Neuronal stem cell (in vitro differentiated cells): ENCODE measurements around the gene RASA3.

Experiments used
- DNase-seq: peaks from one replicate; pipeline ENCODE4 v3.0.0-alpha.2; 2013; ENCODE audit warnings: low spot score
- H2AFZ ChIP-seq: one replicate; pipeline ENCODE4 v1.6.1; 2013; ENCODE audit warnings: mild to moderate bottlenecking, low read length, inconsistent platforms
- H2AK5ac ChIP-seq: 2 replicates; pipeline ENCODE4 v1.6.1; 2013; ENCODE audit warnings: low read depth, mild to moderate bottlenecking, inconsistent platforms, low read length, moderate library complexity, mixed read lengths
- H2BK120ac ChIP-seq: 2 replicates; pipeline ENCODE4 v1.6.1; 2013; ENCODE audit warnings: low read depth, mild to moderate bottlenecking, inconsistent platforms, low read length, moderate library complexity, mixed read lengths
- H2BK12ac ChIP-seq: one replicate; pipeline ENCODE4 v1.6.1; 2013; ENCODE audit warnings: low read length, inconsistent platforms
- H2BK15ac ChIP-seq: 2 replicates; pipeline ENCODE4 v1.6.1; 2013; ENCODE audit warnings: mild to moderate bottlenecking, low read length, inconsistent platforms, mixed read lengths
- H2BK5ac ChIP-seq: one replicate; pipeline ENCODE4 v1.6.1; 2013; ENCODE audit warnings: inconsistent platforms, mild to moderate bottlenecking, low read length, moderate library complexity
- H3K14ac ChIP-seq: one replicate; pipeline ENCODE4 v1.6.1; 2013; ENCODE audit warnings: low read length, inconsistent platforms
- H3K18ac ChIP-seq: 2 replicates; pipeline ENCODE4 v1.6.1; 2013; ENCODE audit warnings: low read length, inconsistent platforms
- H3K23ac ChIP-seq: 2 replicates; pipeline ENCODE4 v1.6.1; 2013; ENCODE audit warnings: low read depth, mild to moderate bottlenecking, mixed read lengths, low read length, inconsistent platforms; ENCODE audit not compliant: poor library complexity
- H3K27ac ChIP-seq: replicated peaks from 3 replicates; pipeline ENCODE4 v1.5.1; 2013; ENCODE audit warnings: low read length, inconsistent platforms
- H3K27me3 ChIP-seq, 3 experiments: 2 replicates each; pipeline ENCODE4 v1.6.1; 2013; ENCODE audit warnings: low read length in 3 of 3, mild to moderate bottlenecking in 2 of 3, inconsistent platforms in 1 of 3, low read depth in 1 of 3, mixed read lengths in 1 of 3, moderate library complexity in 1 of 3; ENCODE audit not compliant: control insufficient read depth in 3 of 3, insufficient read depth in 3 of 3
- H3K36me3 ChIP-seq, 2 donors: replicated peaks in 1 of 2; 2 replicates each; pipeline ENCODE4 v1.6.1; 2013; ENCODE audit warnings: low read length in 2 of 2; ENCODE audit not compliant: control insufficient read depth in 2 of 2, insufficient read depth in 2 of 2
- H3K4ac ChIP-seq: 2 replicates; pipeline ENCODE4 v1.6.1; 2013; ENCODE audit warnings: inconsistent platforms, mild to moderate bottlenecking, low read length, moderate library complexity
- H3K4me1 ChIP-seq, 2 donors: 1 replicate in 1 of 2; 2 replicates in 1 of 2; pipeline ENCODE4 v1.6.1; 2013; ENCODE audit warnings: low read length in 2 of 2, low read depth in 1 of 2; ENCODE audit not compliant: control insufficient read depth in 2 of 2, insufficient read depth in 1 of 2
- H3K4me2 ChIP-seq: one replicate; pipeline ENCODE4 v1.6.1; 2013; ENCODE audit warnings: mild to moderate bottlenecking, low read length, inconsistent platforms; ENCODE audit not compliant: insufficient read depth, poor library complexity, severe bottlenecking
- H3K4me3 ChIP-seq, 2 donors: 2 replicates each; pipeline ENCODE4 v1.5.1; 2013; ENCODE audit warnings: low read length in 2 of 2, mild to moderate bottlenecking in 2 of 2, inconsistent platforms in 1 of 2, moderate library complexity in 1 of 2
- H3K79me1 ChIP-seq: one replicate; pipeline ENCODE4 v1.6.1; 2013; ENCODE audit warnings: low read depth, mild to moderate bottlenecking, inconsistent platforms, low read length, moderate library complexity
- H3K9ac ChIP-seq: one replicate; pipeline ENCODE4 v1.6.1; 2013; ENCODE audit warnings: mild to moderate bottlenecking, low read depth, low read length, inconsistent platforms; ENCODE audit not compliant: poor library complexity
- H3K9me3 ChIP-seq, 2 donors: replicated peaks in 1 of 2; 2 replicates each; pipeline versions ENCODE3 to v1.6.1; 2013; ENCODE audit warnings: low read length in 2 of 2, mild to moderate bottlenecking in 2 of 2, inconsistent platforms in 1 of 2, low read depth in 1 of 2, mixed read lengths in 1 of 2, moderate library complexity in 1 of 2; ENCODE audit not compliant: control insufficient read depth in 2 of 2, insufficient read depth in 1 of 2
- H4K8ac ChIP-seq: one replicate; pipeline ENCODE4 v1.6.1; 2013; ENCODE audit warnings: low read depth, mild to moderate bottlenecking, inconsistent platforms, low read length, moderate library complexity
- H4K91ac ChIP-seq: one replicate; pipeline ENCODE4 v1.6.1; 2013; ENCODE audit warnings: low read length, low read depth, mild to moderate bottlenecking, inconsistent platforms; ENCODE audit not compliant: poor library complexity
- WGBS, 2 donors: extraction: QIAGEN DNeasy Blood & Tissue Kit; methylation state at CpG; one replicate each; pipeline ENCODE4 v1.1.7; 2013; ENCODE audit warnings: missing lambda C conversion rate in 2 of 2, mixed read lengths in 1 of 2; ENCODE audit not compliant: insufficient read length in 2 of 2, insufficient replicate concordance in 1 of 2; ENCODE audit errors: extremely low coverage in 2 of 2; 5-methylcytosine and 5-hydroxymethylcytosine counted together

Gene RASA3

GRCh38 chr13:114152285-114152645 lies 19.8 kb upstream of the RASA3 start:
- H2BK12ac ChIP-seq = no peak overlapping the region
- H2AFZ ChIP-seq = peak overlapping the region; percentile 87
- no peak for DNase-seq
- no peaks in the 10 kb centered on the region for H3K9me3 ChIP-seq
- no peak overlapping the region for H3K4ac ChIP-seq
- no peak overlapping the region for H2BK120ac ChIP-seq
- no peak overlapping the region for H3K9ac ChIP-seq
- H3K4me2 ChIP-seq = no peak overlapping the region
- WGBS, 2 donors = no CpG with 5 or more reads among the region's 7 CpGs
- H2BK5ac ChIP-seq = no peak overlapping the region
- H3K14ac ChIP-seq = no peak overlapping the region
- no peak overlapping the region for H4K91ac ChIP-seq
- H3K36me3 ChIP-seq = no peaks in the 10 kb centered on the region
- H3K27me3 ChIP-seq = no peaks in the 10 kb centered on the region
- H3K23ac ChIP-seq = no peak overlapping the region
- H3K18ac ChIP-seq = no peak overlapping the region
- H3K4me3 ChIP-seq = no peak overlapping the region
- H3K4me1 ChIP-seq = peaks cover 0 to 13% of the 10 kb centered on the region in 2 donors
- H3K79me1 ChIP-seq = no peaks in the 10 kb centered on the region
- H2AK5ac ChIP-seq = no peak overlapping the region
- no peak overlapping the region for H2BK15ac ChIP-seq
- no peak overlapping the region for H3K27ac ChIP-seq
- H4K8ac ChIP-seq = no peak overlapping the region

- H3K27ac ChIP-seq = no peak overlapping the region
- H4K8ac ChIP-seq = no peak overlapping the region
- no peak overlapping the region for H3K9ac ChIP-seq
- peak overlapping the region; percentile 53 for H2AK5ac ChIP-seq
- H2BK120ac ChIP-seq = no peak overlapping the region
- H4K91ac ChIP-seq = no peak overlapping the region
- H3K4ac ChIP-seq = no peak overlapping the region
- H3K4me3 ChIP-seq = no peak overlapping the region
- H3K4me1 ChIP-seq = peaks cover 0 to 13% of the 10 kb centered on the region in 2 donors
- H3K27me3 ChIP-seq = no peaks in the 10 kb centered on the region
- no peak overlapping the region for H2BK15ac ChIP-seq
- WGBS, 2 donors = no CpG with 5 or more reads among the region's 28 CpGs
- H3K4me2 ChIP-seq = no peak overlapping the region
- no peak overlapping the region for H3K14ac ChIP-seq
- H3K18ac ChIP-seq = no peak overlapping the region
- H3K23ac ChIP-seq = no peak overlapping the region
- no peak overlapping the region for H2AFZ ChIP-seq
- no peaks in the 10 kb centered on the region for H3K79me1 ChIP-seq
- no peak overlapping the region for H2BK12ac ChIP-seq
- no peaks in the 10 kb centered on the region for H3K36me3 ChIP-seq
- no peak overlapping the region for H2BK5ac ChIP-seq
- no peaks in the 10 kb centered on the region for H3K9me3 ChIP-seq
- no peak for DNase-seq
Observed at GRCh38 chr13:114151565-114152284, 19.3 kb upstream of the RASA3 start.

- H3K9ac ChIP-seq = no peak overlapping the region
- H2BK15ac ChIP-seq = peak overlapping the region; percentile 30
- no peaks in the 10 kb centered on the region for H3K36me3 ChIP-seq
- H3K4me1 ChIP-seq = peaks cover 0 to 13% of the 10 kb centered on the region in 2 donors
- no peaks in the 10 kb centered on the region for H3K9me3 ChIP-seq
- H4K8ac ChIP-seq = no peak overlapping the region
- H3K23ac ChIP-seq = peak overlapping the region; percentile 11
- H3K79me1 ChIP-seq = no peaks in the 10 kb centered on the region
- H4K91ac ChIP-seq = no peak overlapping the region
- peak overlapping the region; percentile 53 for H2AK5ac ChIP-seq
- H2AFZ ChIP-seq = no peak overlapping the region
- WGBS, 2 donors = no CpG with 5 or more reads among the region's 10 CpGs
- H3K14ac ChIP-seq = no peak overlapping the region
- peak overlapping the region; percentile 4 for H3K4ac ChIP-seq
- H2BK12ac ChIP-seq = no peak overlapping the region
- no peak overlapping the region for H3K4me2 ChIP-seq
- no peak overlapping the region for H2BK5ac ChIP-seq
- no peak for DNase-seq
- no peak overlapping the region for H2BK120ac ChIP-seq
- H3K18ac ChIP-seq = peak overlapping the region; percentile 27
- H3K4me3 ChIP-seq = no peak overlapping the region
- H3K27me3 ChIP-seq = no peaks in the 10 kb centered on the region
- no peak overlapping the region for H3K27ac ChIP-seq
Observed at GRCh38 chr13:114151031-114151430, 18.6 kb upstream of the RASA3 start.

GRCh38 chr13:114149774-114150740 lies 17.6 kb upstream of the RASA3 start:
- Histone ChIP-seq H3K4me2 (no peak overlapping the region), H3K79me1 (no peaks in the 10 kb centered on the region), H4K91ac (no peak overlapping the region), H3K4ac (no peak overlapping the region), H3K27me3 (no peaks in the 10 kb centered on the region), H2BK120ac (no peak overlapping the region), H3K9ac (no peak overlapping the region), H3K4me1 (peaks cover 0 to 13% of the 10 kb centered on the region in 2 donors), H3K23ac (no peak overlapping the region), H4K8ac (no peak overlapping the region), H2BK12ac (no peak overlapping the region), H3K9me3 (no peaks in the 10 kb centered on the region), H2BK5ac (no peak overlapping the region), H3K18ac (no peak overlapping the region), H2AFZ (no peak overlapping the region), H3K4me3 (no peak overlapping the region), H3K14ac (no peak overlapping the region), H2AK5ac (no peak overlapping the region), H2BK15ac (no peak overlapping the region), H3K36me3 (no peaks in the 10 kb centered on the region), H3K27ac (no peak overlapping the region)
- WGBS, 2 donors = no CpG with 5 or more reads among the region's 12 CpGs
- no peak for DNase-seq
